Lung (tissue), 12 donors: ENCODE measurements around the gene TKFC. TPM values are rescaled to one million over a fixed set of nuclear protein-coding genes. Genes with fewer than 3 reads are reported as not detected.
A peak's percentile ranks its signal among the peaks of the same experiment; 100 is the strongest.

Experiments used
- ATAC-seq: fragments of 200-7000 bp; cut with Tn5 transposase; one replicate; pipeline ENCODE4 v1.9.1; 2020; ENCODE audit warnings: moderate number of reproducible peaks; ENCODE audit not compliant: insufficient read depth, low FRiP score
- DNase-seq, 3 donors: peaks; one replicate each; pipeline ENCODE4 v3.0.0-alpha.2; 2013 to 2017
- H3K27ac ChIP-seq, 2 donors: one replicate each; pipeline ENCODE4 v1.5.1; 2013; ENCODE audit warnings: mild to moderate bottlenecking in 2 of 2, moderate library complexity in 2 of 2, control low read depth in 1 of 2, inconsistent platforms in 1 of 2, low read depth in 1 of 2, low read length in 1 of 2
- H3K27me3 ChIP-seq, 3 donors: one replicate each; pipeline ENCODE4 v1.5.1; 2013; ENCODE audit warnings: low read length in 2 of 3; ENCODE audit not compliant: control insufficient read depth in 3 of 3, insufficient read depth in 3 of 3
- H3K36me3 ChIP-seq, 4 donors: one replicate each; pipeline ENCODE4 v1.5.1; 2013; ENCODE audit warnings: low read length in 4 of 4, mild to moderate bottlenecking in 1 of 4, moderate library complexity in 1 of 4; ENCODE audit not compliant: control insufficient read depth in 4 of 4, insufficient read depth in 4 of 4
- H3K4me1 ChIP-seq, 5 donors: one replicate each; pipeline ENCODE4 v1.5.1; 2013; ENCODE audit warnings: low read length in 5 of 5, mild to moderate bottlenecking in 2 of 5, moderate library complexity in 1 of 5; ENCODE audit not compliant: control insufficient read depth in 5 of 5, insufficient read depth in 5 of 5
- H3K4me3 ChIP-seq: one replicate; pipeline ENCODE4 v1.5.1; 2013; ENCODE audit warnings: mild to moderate bottlenecking, control low read depth, moderate library complexity
- H3K9ac ChIP-seq, 2 donors: one replicate each; pipeline ENCODE4 v1.5.1; 2013; ENCODE audit warnings: low read length in 2 of 2, control low read depth in 1 of 2; ENCODE audit not compliant: insufficient read depth in 1 of 2
- H3K9me3 ChIP-seq, 4 donors: one replicate each; pipeline ENCODE4 v1.5.1; 2013; ENCODE audit warnings: low read length in 3 of 4, mild to moderate bottlenecking in 1 of 4, moderate library complexity in 1 of 4; ENCODE audit not compliant: control insufficient read depth in 4 of 4, insufficient read depth in 3 of 4
- CTCF ChIP-seq: IDR thresholded peaks from 2 replicates; pipeline ENCODE4 v1.5.1; 2012; ENCODE audit warnings: mild to moderate bottlenecking; ENCODE audit errors: control extremely low read depth, extremely low read depth
- WGBS, 2 donors: extraction: QIAGEN DNeasy Blood & Tissue Kit; methylation state at CpG; one replicate each; pipeline ENCODE4 v1.1.7; 2013; 5-methylcytosine and 5-hydroxymethylcytosine counted together
- polyA plus RNA-seq, 2 donors: library from polyadenylated mRNA; stranded (reverse); fragments of 200-250 nt; gene quantifications; one replicate each; pipeline ENCODE4 v1.2.1, GENCODE V29; 2013
- total RNA-seq, 2 donors: library from RNA; depleted of rRNA in 1 of 2; stranded (reverse); fragments of >200 nt in 1 of 2; gene quantifications; one replicate each; pipeline ENCODE4 v1.2.1, GENCODE V29; 2014 to 2021
- donor health status: control.
- donor health status: control.
- donor health status: Bipolar disorder and iron deficiency.
- donor health status: healthy.
- donor health status: DM: yes; HTN: yes; CAD: no.

The TKFC gene
- total and polyA plus RNA-seq, 4 donors: 35.0 to 69.2 (median 39.8) TPM

- peaks cover 7 to 19% (median 10%) of the 10 kb centered on the region in 5 donors for H3K4me1 ChIP-seq
- DNase-seq (no peak), ATAC-seq (no peak)
- TF ChIP-seq CTCF: no peak
- H3K9me3 ChIP-seq: no peaks in the 10 kb centered on the region
- H3K27ac ChIP-seq: no peak overlapping the region
- 89 to 92% methylated on average over 4 of the region's 4 CpGs for WGBS, 2 donors
- H3K36me3 ChIP-seq: peaks cover 16 to 31% (median 26%) of the 10 kb centered on the region in 4 donors
- H3K4me3 ChIP-seq: no peak overlapping the region
- no peak overlapping the region for H3K9ac ChIP-seq
- H3K27me3 ChIP-seq: no peaks in the 10 kb centered on the region
Observed at GRCh38 chr11:61329871-61330270, 3.2 kb upstream of the TKFC start.

- Histone ChIP-seq H3K9ac (peak overlapping the region; percentile 87 to 94), H3K27ac (no peak overlapping the region), H3K27me3 (no peaks in the 10 kb centered on the region), H3K36me3 (peaks cover 11 to 20% (median 13%) of the 10 kb centered on the region in 4 donors), H3K9me3 (no peaks in the 10 kb centered on the region), H3K4me3 (no peak overlapping the region), H3K4me1 (peaks cover 7 to 30% (median 10%) of the 10 kb centered on the region in 5 donors)
- WGBS, 2 donors: 62 to 63% methylated on average over 6 of the region's 6 CpGs
- no peak for TF ChIP-seq CTCF
- ATAC-seq (no peak), DNase-seq (no peak)
Observed at GRCh38 chr11:61331651-61332050, 1.4 kb upstream of the TKFC start.

- H3K27ac ChIP-seq: peak overlapping the region; percentile 92 to 96
Observed at GRCh38 chr11:61332281-61332796, 689 bp upstream of the TKFC start.

More at GRCh38 chr11:61332281-61332796, 689 bp upstream of the TKFC start:
- ATAC-seq (no peak), DNase-seq (peak; percentile 23 to 33 (median 32))
- no peaks in the 10 kb centered on the region for H3K9me3 ChIP-seq
- peak overlapping the region; percentile 82 for H3K4me3 ChIP-seq
- peaks cover 7 to 30% (median 10%) of the 10 kb centered on the region in 5 donors for H3K4me1 ChIP-seq
- WGBS, 2 donors: 0 to 1% methylated on average over 23 to 24 of the region's 24 CpGs
- H3K36me3 ChIP-seq: peaks cover 6 to 15% (median 10%) of the 10 kb centered on the region in 4 donors
- peak overlapping the region; percentile 87 to 94 for H3K9ac ChIP-seq
- TF ChIP-seq CTCF: no peak
- no peaks in the 10 kb centered on the region for H3K27me3 ChIP-seq
